Effector CD4-positive, alpha-beta T cell (primary cell): ENCODE measurements around the gene SNRNP35.
A peak's percentile ranks its signal among the peaks of the same experiment; 100 is the strongest.
"Not testable (repeated sequence)": the region's sequence is repeated elsewhere in the genome, so short reads cannot be mapped to it uniquely, and the experiment has no call there.

Experiments
- DNase-seq: peaks from one replicate; pipeline ENCODE4 v3.0.0-alpha.2; 2020
- total RNA-seq: gene quantifications from one replicate; lab custom pipeline; 2026; lab: John Stamatoyannopoulos, UW

Gene SNRNP35, protein sequence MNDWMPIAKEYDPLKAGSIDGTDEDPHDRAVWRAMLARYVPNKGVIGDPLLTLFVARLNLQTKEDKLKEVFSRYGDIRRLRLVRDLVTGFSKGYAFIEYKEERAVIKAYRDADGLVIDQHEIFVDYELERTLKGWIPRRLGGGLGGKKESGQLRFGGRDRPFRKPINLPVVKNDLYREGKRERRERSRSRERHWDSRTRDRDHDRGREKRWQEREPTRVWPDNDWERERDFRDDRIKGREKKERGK
- total RNA-seq = 35.1 reads per million, percentile 60 among the genes with 10 or more reads in this experiment

DNA sequence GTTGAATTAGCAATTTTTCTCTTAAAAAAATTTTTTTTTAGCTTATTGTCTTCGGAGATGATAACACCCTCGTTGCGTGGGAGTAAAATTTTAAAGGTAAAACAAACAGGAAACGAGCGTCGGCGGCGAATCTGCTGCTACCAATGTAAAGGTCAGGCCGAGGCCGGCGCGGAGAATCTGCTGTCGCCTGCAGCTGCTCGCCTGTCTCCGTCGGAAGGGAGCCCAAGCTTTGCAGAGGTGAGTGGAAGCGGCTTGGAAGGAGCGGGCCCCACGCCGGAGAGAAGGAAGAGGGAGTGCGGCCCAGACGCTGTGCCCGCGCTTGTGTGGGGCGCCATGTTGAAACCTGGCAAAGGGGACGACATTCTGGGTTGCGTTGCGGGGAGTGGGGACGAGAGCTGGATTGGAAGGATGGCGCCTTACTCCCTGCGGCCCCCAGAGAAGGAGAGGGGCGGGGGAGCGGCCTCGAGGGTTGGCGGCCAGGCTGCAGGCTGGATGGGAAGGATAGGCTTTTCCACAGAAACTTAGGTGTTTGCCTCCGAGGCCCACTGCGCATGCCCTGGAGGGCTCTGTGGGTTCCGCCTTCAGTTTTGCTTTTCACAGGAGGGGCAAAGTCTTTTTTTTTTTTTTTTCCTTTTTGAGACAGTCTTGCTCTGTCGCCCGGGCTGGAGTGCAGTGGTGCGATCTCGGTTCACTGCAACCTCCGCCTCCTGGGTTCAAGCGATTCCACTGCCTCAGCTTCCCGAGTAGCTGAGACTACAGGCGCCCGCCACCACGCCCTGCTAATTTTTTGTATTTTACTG lies at the start of gene SNRNP35:
Gene SNRNP35 (plus strand): TSS at position 160 of the 800 bp plus-strand sequence. CDS start 7,402 bp downstream, outside the sequence.
- DNase-seq = peak; percentile 82

DNA sequence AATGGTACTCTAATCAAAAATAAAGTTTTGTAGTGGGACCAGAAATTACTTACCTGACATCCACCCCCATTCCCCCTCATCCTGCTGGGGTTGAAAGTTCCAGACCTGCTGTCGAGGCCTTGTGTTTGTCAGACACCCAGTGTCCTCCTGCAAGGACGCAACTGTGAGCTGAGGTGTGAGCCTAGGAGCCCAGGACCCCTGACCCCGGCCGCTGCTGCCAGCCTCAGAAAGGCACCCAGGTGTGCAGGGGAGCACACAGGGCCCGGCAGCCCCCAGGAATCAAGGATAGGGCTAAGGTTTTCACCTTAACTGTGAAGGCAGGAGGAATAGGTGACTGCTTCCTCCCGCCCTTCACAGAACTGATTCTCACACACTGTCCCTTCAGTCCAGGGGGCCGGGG lies 49.3 kb upstream of the SNRNP35 start:
- not testable (repeated sequence) for DNase-seq

DNA sequence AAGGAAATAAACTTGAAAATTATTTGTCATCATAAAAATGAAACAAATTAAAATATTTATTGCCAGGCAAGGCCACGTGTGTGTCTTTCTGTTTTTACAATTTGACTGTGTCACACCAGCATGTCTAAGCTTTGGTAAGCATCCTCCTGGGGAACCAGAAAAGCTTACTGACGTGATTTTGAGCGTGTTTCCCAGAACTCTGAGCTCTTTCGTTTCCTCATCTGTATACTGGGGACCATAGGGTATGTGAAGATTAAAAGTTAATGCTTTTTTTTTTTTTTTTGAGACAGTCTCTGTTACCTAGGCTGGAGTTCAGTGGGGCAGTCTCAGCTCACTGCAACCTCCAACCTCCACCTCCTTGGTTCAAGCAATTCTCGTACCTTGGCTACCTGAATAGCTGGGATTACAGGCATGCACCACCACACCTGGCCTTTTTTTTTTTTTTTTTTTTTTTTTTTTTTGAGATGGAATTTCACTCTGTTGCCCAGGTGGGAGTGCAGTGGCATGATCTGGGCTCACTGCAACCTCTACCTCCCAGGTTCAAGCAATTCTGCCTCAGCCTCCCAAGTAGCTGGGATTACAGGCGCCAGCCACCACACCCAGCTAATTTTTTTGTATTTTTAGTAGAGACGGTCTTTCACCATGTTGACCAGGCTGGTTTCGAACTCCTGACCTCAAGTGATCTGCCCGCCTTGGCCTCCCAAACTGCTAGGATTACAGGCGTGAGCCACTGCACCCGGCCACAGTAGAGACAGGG lies 48.5 kb upstream of the SNRNP35 start:
- not testable (repeated sequence) for DNase-seq

DNA sequence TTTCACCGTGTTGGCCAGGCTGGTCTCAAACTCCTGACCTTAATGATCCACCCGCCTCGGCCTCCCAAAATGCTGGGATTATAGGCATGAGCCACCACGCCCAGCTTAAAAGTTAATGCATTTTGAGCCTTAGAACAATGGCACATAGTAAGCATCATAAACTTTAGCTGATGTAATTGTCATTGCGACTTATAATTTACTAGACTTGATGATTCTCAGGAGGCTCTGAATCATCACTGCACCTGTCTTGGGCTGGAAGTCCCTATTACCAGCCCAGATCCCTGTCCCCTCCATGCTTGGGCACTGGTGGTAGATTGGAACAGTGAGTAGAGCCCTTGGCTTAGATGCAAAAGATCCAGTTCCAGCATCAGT lies 47.9 kb upstream of the SNRNP35 start:
- DNase-seq = no peak

DNA sequence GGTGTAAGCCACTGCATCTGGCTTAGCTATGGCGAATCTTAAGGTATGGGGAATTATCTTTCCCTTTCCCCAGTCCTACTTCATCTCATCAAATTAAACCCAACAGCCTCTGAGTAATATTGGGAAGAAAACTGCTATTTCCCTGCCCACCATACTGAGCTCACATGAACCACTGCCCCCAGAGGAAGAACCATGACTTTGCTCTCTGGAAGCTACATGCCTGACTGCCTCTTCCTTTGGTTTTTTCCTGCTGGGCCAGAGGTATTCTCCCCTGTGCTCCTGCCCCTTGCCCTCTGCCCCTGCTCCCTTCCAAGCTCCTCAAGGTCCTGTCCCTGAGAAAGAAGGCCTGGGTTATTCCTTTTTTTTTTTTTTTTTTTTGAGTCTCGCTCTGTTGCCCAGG lies 36.6 kb upstream of the SNRNP35 start:
- no peak for DNase-seq

DNA sequence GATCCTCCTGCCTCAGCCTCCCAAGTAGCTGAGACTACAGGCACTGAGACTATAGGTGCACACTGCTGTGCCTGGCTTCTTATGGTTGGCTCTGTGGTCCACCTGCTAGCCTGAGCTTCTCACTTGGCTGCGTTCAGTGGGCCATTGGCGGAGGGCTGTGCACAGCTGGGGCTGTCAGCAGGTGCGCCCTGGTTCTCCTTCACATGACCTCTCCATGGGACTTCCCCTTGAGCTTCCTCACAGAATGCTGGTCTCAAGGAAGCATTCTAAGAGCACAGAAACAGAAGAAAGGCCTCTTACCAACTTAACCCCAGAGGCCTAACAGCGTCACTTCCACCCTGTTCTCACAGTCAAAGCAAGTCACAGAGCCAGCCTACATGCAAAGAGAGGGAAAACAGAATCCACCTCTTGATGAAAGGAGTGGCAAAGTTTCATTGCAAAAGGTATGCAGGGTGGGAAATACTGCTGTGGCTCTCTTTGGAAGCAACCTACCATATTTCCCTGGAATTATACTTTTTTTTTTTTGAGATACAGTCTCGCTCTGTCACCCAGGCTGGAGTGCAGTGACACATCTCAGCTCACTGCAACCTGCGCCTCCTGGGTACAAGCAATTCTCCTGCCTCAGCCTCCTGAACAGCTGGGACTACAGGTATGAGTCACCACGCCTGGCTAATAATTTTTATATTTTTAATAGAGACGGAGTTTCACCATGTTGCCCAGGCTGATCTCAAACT lies 30.7 kb upstream of the SNRNP35 start:
- peak; percentile 6 for DNase-seq

DNA sequence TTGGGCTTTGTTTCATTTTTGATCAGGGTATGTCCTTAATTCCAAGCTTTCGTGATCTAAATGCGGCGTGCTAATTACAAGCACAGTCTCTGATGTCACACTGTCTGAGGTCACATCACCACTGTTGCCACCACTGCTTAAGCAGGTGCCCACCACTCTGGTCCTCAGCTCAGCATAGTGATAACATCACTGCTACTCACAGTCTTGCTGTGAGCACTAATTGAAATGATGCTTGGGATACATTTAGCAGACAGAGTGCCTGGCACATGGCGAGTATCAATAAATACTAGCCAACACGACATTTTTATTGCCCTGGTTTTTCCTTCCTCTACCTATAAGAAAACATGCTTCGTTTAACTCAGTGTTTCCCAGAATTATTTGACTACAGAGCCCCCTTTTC lies 29.3 kb upstream of the SNRNP35 start:
- DNase-seq = no peak

DNA sequence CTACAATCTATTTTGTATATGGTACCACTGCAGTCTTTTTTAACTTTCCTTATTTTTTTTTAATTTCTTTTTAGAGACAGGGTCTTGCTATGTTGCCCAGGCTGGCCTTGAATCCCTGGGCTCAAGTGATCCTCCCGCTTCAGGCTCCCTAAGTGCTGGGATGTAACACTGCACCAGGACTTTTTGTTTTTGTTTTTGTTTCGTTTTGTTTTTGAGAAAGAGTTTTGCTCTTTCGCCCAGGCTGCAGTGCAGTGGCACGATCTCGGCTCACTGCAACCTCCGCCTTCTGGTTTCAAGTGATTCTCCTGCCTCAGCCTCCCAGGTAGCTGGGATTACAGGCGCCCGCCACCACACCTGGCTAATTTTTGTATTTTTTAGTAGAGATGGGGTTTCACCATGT lies 28.8 kb upstream of the SNRNP35 start:
- DNase-seq = not testable (repeated sequence)

DNA sequence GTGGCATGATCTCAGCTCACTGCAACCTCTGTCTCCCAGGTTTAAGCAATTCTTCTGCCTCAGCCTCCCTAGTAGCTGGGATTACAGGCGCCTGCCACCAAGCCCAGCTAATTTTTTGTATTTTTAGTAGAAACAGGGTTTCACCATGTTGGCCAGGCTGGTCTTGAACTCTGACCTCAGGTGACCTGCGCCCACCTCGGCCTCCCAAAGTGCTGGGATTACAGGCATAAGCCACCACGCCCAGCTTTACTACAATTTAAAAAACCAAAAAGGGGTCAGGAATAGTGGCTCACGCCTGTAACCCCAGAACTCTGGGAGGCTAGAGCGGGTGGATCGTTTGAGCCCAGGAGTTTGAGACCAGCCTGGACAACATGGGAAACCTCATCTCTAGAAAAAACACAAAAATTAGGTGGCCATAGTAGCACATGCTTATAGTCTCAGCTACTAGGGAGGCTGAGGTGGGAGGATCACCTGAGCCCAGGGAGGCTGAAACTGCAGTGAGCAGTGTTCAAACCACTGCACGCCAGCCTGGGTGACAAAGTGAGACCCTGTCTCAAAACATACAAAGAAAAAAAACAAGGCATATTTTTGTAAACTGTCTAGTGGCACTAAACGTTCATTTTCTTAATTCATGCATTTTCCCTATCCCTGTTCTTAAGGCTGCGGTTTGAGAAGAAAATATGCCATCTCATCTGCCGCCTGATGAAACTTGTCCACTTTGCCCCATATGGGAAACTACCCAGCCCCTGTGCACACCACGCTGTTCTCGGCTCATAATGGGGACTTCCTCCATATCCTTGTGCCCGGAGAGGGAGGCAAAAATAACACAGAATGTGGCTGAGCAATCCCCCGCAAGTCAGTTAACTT lies 25.8 kb upstream of the SNRNP35 start:
- DNase-seq = peak; percentile 17

DNA sequence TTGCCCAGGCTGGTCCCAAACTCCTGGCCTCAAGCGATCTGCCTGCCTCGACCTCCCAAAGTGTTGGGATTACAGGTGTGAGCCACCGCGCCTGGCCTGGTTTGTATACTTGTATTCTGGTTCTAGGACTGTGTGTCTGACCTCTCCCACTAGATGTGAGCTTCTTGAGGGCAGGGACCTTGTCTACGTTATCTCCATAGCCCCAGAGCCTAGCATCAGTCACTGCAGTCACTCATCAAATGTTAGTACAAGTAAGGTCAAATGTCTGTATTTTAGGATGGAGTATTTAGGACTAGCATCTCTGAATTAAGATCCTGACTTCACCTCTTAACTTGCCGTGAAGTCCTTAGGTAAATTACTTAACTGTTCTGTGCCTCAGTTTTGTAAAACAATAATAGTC lies 24.3 kb upstream of the SNRNP35 start:
- no peak for DNase-seq

DNA sequence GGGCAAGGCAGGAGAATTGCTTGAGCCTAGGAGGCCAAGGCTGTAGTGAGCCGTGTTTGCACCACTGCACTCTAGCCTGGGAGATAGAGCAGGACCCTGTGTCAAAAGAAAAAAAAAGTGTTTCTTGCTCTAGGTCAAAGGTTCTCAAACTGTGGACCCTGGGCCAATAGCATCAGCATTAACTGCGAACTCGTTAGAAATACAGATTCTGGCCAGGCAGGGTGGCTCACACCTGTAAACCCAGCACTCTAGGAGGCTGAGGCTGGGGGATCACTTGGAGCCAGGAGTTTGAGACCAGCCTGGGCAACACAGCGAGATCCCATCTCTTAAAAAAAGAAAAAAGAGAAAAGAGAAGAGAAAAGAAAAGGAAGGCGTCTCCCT lies 22.3 kb upstream of the SNRNP35 start:
- DNase-seq = no peak

DNA sequence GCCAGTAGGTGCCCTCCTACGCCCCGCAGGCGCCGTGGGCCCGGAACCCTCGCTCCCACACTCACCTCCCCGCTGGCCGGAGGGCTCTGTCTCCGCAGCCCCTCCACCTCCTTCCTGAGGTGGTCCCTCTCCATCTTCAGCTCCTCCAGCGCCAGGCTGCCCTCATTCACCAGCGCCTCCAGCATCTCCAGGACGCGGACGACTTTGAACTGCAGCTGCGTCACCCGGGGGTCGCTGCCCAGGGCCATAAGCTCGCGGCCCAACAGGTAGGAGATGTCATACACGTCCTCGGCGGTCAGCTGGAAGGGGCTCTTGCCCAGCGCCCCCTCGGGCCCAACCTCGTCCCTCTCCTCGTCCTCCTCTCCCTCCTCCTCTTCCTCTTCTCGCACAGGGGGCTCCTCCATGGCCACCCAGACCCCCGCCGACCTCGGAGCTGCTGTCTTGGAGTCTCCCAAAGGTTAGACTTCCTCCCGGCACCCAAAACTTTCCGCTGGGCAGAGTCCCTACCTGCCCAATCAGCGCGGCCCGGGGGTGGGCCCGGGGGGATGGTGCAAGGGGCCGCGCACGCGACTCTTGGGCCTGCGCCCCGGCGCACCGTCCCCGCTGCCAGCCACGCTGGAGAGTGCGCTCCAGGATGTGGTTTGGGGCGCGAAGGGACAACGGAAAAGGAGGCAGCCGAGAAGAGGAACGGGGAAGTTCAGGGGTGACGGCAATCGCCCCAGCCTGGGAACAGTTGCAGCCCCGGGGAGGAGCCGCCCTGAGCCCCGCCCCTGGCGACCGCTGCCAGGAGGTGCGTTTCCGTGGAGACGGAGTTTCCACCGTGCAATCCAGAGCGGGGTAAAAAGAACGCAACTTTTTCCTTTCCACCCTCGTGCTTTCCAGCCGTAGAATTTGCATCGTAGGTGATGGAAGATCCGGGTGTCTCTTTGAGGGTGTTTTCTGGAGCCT lies 21.6 kb upstream of the SNRNP35 start, which contains the start of gene RILPL2:
Gene RILPL2 (minus strand): TSS at position 668 of the 948 bp plus-strand sequence. CDS start 264 bp downstream, at position 404.
- DNase-seq = peak; percentile 90

DNA sequence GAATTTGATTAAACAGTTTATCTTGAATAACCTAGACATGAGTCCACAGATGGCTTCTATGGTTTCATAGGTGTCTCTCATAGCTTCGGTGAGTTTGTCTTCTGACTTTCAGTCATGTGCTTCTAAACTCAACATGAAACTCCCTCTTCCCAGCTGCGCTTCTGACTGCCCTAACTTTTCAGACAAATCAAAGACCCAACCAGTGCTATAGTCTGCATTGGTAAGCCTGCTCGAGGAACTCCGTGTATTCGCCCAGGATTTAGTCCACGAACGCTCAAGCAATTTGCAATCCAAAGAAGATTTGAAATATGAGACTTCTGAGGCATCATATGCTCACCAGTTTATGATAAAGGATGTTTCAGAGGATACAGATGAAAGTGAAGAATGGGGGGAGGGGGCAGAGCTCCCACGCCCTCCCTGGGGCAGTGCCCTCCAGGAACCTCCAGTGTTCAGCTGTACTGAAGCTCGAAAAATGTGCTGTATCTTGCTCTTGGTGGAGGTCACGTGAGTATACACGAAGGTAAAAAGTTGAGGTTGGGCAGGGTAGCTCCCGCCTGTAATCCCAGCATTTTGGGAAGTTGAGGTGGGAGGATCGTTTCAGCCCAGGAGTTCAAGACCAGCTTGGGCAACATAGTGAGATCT lies 16.3 kb upstream of the SNRNP35 start:
- DNase-seq = no peak

DNA sequence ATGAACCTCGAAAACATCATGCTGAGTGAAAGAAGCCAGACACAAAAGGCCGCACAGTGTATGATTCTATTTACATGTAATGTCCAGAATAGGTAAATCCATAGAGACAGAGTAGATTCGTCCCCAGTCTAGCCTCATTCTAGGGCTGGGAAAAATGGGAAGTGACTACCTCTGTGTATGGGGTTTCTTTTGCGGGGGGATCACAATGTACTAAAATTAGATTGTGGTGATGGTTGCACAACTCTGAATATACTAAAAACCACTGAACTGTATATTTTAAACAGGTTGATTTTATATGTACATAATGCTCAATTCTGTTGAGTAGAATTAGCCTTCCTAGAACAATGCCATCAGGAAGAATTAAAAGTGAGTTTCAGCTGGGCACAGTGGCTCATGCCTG lies 15.2 kb upstream of the SNRNP35 start:
- no peak for DNase-seq

DNA sequence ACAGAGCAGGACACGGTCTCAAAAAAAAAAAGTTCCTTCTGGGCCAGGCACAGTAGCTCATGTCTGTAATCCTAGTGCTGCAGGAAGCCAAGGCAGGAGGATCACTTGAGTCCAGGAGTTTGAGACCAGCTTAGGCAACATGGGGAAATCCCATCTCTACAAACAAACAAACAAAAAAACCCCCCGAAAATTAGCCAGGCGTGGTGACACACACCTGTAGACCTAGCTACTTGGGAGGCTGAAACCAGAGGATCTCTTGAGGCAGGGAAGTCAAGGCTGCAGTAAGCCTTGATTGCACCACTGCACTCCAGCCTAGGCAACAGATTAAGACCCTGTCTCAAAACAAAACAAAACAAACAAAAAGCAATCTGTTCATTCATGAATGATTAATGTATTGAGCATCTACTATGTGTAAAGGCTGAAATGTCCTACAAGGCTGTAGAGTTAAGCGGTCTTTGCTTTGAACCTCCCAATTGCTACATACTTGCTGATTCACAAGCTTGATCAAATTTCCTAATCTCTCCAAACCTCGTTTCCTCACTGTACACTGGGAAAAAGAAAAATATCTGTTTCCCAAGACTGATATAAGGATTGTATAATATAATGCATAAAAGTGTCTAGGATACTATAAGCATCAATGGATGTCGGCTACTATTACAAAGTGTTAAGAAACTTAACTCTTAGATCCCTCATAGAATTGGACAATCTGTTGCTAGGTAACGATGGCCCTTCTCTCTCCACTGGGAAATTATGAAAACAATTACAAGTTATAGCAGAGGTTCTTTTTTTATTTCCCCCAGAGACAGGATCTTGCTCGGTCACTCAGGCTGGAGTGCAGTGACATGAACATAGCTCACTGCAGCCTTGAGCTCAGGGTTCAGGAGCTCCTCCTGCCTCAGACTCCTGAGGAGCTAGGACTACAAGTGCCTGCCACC lies 13.6 kb upstream of the SNRNP35 start:
- DNase-seq = no peak

DNA sequence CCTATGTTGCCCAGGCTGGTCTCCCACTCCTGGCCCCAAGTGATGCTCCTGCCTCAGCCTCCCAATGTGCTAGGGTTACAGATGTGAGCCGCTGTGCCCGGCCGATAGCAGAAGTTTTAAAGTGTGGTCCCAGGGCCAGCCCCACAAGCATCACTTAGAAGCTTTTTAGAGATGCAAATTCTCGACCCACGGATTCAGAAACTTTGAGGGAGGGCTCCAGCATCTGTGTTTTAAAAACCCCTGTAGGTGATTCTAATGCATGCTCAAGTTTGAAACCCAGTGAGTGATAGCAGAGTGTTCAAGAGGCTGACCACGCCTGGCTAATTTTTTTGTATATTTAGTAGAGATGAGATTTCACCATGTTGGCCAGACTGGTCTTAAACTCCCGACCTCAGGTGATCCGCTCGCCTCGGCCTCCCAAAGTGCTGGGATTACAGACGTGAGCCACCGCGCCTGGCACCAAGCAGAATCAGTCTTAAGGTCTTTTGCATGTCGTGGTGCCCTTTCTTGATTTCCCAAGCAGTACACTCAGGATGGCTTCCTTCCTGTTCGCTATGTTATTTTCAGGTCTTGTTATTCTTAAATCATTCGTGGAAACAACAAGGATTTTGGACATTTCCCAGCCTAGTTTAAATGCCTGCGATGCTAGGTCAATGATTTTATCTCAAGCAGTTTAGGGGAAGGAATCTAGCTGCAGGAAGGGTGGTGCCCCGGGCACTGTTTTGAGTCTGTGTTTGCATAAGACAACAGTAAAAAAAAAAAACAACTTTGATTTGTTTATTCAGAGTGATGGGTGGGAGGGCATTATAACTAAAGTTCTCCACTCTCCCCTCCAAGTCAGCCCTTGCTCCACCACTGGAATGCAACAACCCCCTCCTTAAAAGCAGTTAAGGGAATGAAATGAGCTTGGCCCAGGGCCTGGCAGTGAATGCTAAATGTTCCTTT lies 12.3 kb upstream of the SNRNP35 start:
- DNase-seq = no peak

DNA sequence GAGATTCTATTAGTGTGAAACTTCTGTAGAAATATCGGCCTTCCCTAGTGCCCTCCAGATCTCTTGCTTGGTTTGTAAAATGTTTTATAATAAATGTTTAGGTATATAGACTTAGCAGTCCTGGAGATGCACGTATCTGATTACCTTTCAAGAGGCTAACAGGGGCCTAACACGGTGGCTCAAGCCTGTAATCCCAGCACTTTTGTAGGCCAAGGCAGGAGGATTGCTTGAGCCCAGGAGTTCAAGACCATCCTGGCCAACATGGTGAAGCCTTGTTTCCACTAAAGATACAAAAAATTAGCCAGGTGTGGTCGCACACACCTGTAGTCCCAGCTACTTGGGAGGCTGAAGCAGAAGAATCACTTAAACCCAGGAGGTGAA lies 11.6 kb upstream of the SNRNP35 start:
- no peak for DNase-seq
